Mesothelial cell of epicardium (in vitro differentiated cells): ENCODE results near the gene DUSP22. TPM values are rescaled to one million over a fixed set of nuclear protein-coding genes. Genes with fewer than 3 reads are reported as not detected.

Source experiments
- DNase-seq, 2 experiments: peaks; one replicate each; pipeline ENCODE4 v3.0.0; 2021; ENCODE audit warnings: low spot score in 2 of 2; ENCODE audit not compliant: unreplicated experiment in 2 of 2
- H3K27ac Mint-ChIP-seq: 2 replicates; pipeline ENCODE4 v1.8.0; 2021; ENCODE audit warnings: mixed read lengths
- H3K27me3 Mint-ChIP-seq: 2 replicates; pipeline ENCODE4 v1.8.0; 2021; ENCODE audit warnings: low read depth, mixed read lengths
- H3K36me3 Mint-ChIP-seq: 2 replicates; pipeline ENCODE4 v1.8.0; 2021; ENCODE audit warnings: mixed read lengths
- H3K4me1 Mint-ChIP-seq: 2 replicates; pipeline ENCODE4 v1.8.0; 2021; ENCODE audit warnings: mixed read lengths
- H3K4me3 Mint-ChIP-seq: 2 replicates; pipeline ENCODE4 v1.8.0; 2021; ENCODE audit warnings: mild to moderate bottlenecking, moderate library complexity, mixed read lengths
- H3K9me3 Mint-ChIP-seq: 2 replicates; pipeline ENCODE4 v1.8.0; 2021; ENCODE audit warnings: mixed read lengths
- total RNA-seq: library from RNA; stranded (reverse); gene quantifications from 3 replicates; pipeline ENCODE4 v1.2.1, GENCODE V29; 2021
- TF ChIP-seq, protein P1 (sequence below): fragments of 200-600 bp; sonication (generic); IDR thresholded peaks from one replicate; pipeline ENCODE4 v1.5.0; 2021; ENCODE audit warnings: antibody characterized with exemption; ENCODE audit not compliant: unreplicated experiment

Gene DUSP22
- total RNA-seq, 1 donor from 2014 or later, result 32.0 TPM

DNA sequence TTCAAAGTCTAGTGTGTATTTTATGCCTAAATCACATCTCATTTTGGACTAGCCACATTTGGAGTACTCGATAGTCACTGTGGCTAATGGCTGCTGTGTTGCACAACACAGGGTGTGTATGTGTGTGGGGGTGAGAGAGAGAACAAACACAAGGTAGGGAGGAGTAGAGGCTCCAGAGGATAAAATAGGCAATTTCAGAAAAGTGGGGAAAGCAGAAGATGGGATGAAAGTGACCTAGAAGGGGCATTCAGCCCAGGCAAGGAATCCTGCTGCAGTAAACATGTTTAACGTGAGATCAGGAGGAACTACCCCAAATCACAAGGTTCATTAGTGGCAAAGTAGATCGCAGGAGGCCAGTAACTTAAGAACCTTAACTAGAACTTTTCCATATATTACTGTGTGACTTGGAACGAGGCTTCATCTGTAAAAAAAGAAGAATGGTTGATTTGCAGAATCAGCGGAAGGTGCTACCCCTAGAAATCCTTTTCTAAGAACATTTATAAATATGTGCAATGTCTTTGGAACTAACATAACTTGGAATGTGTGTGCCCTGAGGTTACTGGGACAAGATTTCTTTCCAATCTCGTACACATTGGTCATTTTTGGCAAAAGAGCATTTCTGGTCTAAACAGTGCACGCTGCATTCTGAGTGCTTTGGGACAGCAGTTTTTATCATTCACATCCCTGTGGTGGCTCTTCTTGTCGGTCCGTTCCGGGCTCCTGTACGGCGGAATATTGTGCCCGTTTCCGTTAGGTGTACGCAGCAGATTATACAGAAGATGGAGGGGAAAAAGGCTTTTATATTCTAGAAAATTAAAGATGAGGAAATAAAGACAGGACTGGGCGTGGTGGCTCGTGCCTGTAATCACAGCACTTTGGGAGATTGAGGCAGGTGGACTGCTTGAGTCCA lies 2.6 kb downstream of the DUSP22 start:
- no peaks in the 10 kb centered on the region for H3K27me3 Mint-ChIP-seq
- peaks cover 14% of the 10 kb centered on the region for H3K9me3 Mint-ChIP-seq
- peak in 1 of 2 experiments; percentile 29 for DNase-seq
- no peak overlapping the region for H3K27ac Mint-ChIP-seq
- H3K4me3 Mint-ChIP-seq, result no peak overlapping the region
- peaks cover 13% of the 10 kb centered on the region for H3K4me1 Mint-ChIP-seq
- H3K36me3 Mint-ChIP-seq, result no peaks in the 10 kb centered on the region
- TF ChIP-seq, protein P1, sequence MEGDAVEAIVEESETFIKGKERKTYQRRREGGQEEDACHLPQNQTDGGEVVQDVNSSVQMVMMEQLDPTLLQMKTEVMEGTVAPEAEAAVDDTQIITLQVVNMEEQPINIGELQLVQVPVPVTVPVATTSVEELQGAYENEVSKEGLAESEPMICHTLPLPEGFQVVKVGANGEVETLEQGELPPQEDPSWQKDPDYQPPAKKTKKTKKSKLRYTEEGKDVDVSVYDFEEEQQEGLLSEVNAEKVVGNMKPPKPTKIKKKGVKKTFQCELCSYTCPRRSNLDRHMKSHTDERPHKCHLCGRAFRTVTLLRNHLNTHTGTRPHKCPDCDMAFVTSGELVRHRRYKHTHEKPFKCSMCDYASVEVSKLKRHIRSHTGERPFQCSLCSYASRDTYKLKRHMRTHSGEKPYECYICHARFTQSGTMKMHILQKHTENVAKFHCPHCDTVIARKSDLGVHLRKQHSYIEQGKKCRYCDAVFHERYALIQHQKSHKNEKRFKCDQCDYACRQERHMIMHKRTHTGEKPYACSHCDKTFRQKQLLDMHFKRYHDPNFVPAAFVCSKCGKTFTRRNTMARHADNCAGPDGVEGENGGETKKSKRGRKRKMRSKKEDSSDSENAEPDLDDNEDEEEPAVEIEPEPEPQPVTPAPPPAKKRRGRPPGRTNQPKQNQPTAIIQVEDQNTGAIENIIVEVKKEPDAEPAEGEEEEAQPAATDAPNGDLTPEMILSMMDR, result no peak

DNA sequence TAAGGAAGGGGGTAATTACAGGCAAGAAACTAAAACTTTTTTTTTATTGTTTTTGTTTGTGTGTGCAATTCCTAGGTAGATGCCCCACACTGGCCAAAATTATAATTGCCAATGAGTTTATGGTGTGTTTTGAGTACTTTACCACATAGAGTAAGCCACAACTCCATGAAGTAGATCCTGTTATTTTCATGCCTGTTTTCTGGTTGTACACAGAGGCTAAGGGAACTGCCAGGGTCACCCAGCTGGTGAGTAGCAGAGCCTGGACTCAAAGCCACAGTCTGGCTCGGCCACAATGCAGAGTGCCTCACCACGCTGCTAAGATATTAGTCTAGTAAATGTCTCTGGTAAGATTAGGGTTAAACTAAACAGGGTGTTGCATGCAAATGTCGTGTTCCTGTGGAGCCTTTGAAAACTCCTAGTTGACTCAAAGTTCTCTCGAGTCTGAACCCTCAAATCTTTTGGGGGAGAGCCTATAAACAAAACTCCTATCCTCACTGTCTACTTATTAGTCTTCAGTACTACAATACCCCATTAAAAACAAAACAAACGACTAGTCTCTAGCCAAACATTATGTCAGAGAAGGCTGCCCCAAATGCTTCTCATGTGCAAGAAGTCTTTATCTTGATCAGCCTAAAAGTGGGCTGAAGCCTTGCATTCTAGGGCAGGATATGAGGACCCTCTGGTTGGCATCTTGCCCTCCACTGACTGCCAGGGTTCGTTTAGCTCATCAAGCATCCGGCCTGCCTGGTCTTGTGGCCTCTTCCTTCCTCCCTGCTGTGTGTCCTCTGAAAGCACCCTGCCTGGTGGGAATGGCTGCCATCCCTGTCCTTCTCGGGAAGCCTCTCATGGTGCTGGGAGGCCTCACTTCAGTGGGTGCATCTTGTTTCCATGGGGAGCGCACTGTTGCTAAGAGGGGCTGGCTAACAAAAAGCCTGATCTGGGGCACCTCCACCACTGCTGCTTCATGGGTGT lies 4.2 kb downstream of the DUSP22 start:
- peak in 1 of 2 experiments; percentile 36 for DNase-seq
- TF ChIP-seq, protein P1, result peak; percentile 1
- H3K4me3 Mint-ChIP-seq, result no peak overlapping the region
- no peaks in the 10 kb centered on the region for H3K27me3 Mint-ChIP-seq
- no peak overlapping the region for H3K27ac Mint-ChIP-seq
- peaks cover 8% of the 10 kb centered on the region for H3K4me1 Mint-ChIP-seq
- no peaks in the 10 kb centered on the region for H3K36me3 Mint-ChIP-seq
- H3K9me3 Mint-ChIP-seq, result peaks cover 14% of the 10 kb centered on the region

DNA sequence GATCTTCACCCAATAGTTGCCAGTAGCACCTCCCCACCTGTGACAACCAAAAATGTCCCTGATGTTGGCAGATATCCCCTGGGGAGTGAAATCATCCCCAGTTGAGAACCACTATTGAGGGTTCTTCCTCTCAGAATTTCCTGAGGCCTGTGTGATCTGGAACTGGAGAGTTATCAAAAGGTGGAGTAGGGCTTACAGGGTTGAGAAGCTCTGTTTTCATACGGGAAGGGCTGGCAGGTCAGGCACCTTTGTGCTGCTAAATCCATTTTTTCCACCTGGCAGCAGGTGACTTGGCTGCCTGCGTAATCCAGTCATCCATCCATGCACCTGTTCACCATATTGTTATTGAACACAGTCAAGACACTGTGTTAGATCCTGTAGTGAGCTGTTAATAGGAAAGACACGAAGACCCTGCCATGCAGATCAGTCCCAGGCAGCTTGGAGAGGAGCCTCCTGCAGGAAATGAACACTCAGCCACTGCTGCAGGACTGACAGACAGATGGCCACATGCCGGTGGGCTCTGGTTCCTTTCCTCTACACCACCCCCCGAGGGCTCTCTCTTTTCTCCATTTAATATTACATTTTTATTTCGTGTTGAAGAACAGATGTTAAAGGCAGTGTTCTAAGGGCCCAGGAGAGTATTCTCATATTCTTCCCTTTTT lies 5.4 kb downstream of the DUSP22 start:
- no peaks in the 10 kb centered on the region for H3K36me3 Mint-ChIP-seq
- H3K27me3 Mint-ChIP-seq, result no peaks in the 10 kb centered on the region
- H3K4me3 Mint-ChIP-seq, result no peak overlapping the region
- peaks cover 14% of the 10 kb centered on the region for H3K9me3 Mint-ChIP-seq
- peaks cover 8% of the 10 kb centered on the region for H3K4me1 Mint-ChIP-seq
- TF ChIP-seq, protein P1, result no peak
- peak in 1 of 2 experiments; percentile 31 for DNase-seq
- no peak overlapping the region for H3K27ac Mint-ChIP-seq

DNA sequence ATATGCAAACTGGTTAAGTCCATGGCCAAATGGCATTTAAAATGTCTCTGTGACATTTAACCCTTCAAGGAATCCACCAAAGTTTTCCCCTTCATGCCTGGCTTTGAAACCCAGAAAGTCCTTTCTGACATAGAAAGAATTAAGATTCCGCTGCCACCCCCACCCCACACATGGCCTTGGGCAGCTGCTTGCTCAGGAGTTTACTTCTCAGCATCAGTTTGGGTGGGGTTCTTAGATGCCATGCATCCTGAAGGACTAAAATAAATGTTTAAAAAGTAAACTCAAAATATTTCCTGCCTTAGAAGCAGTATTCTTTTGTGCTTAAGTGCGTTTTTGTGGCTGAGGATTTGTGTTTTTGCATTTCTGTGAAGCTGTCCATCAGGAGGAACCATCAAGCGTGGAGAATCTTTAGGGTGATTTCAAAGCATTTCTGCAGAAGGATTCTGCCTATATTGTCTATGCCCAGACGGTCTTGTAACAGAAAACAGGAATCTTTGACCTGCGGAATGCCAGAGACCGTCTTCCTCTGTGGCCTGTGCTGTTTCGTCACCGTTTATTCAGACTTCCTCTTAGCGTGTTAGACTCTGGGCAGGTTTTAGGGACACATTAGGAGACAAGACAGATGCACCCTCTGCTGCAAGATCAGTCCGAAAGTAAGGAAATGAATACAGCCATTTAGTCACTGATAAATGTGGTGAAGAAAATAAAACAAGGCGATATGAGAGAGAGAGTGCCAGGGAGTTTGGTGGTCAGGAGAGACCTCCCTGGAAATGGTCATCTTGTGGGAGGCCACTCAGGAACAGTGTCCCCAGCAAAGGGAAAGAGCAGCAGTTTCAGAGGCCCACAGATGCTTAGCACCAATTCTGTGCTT lies 6.2 kb downstream of the DUSP22 start:
- no peaks in the 10 kb centered on the region for H3K36me3 Mint-ChIP-seq
- no peak for DNase-seq
- no peaks in the 10 kb centered on the region for H3K27me3 Mint-ChIP-seq
- H3K9me3 Mint-ChIP-seq, result peaks cover 14% of the 10 kb centered on the region
- H3K27ac Mint-ChIP-seq, result no peak overlapping the region
- TF ChIP-seq, protein P1, result no peak
- H3K4me1 Mint-ChIP-seq, result peaks cover 2% of the 10 kb centered on the region
- no peak overlapping the region for H3K4me3 Mint-ChIP-seq
